GM18517 (cell line): Measurements from ENCODE around the gene NBAS.
"Not testable (repeated sequence)": the region's sequence is repeated elsewhere in the genome, so short reads cannot be mapped to it uniquely, and the experiment has no call there.

Experiments
- ATAC-seq: cut with Tn5 transposase; IDR thresholded peaks from one replicate; pipeline ENCODE4 v1.9.1; 2021; ENCODE audit warnings: mild to moderate bottlenecking, moderate library complexity; ENCODE audit not compliant: unreplicated experiment

The NBAS gene

DNA sequence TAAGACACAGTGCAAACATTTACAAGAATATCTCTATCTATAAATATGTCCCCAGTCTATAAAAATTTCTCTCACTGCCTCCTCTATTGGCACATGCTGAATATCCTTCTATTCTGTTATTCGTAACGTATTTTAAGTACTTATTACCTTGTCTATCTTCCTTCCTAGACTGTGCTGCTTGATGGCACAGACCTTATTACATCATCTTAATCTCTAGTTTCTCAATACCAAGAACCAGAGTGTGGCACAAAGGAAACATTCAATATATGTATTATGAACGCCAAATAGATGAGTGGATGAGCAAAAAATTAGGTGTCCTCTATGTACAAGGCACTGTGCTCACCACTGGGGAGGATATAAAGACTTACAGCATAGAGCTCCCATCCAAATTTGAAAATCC, 282.8 kb downstream of the NBAS start:
- ATAC-seq: no peak

DNA sequence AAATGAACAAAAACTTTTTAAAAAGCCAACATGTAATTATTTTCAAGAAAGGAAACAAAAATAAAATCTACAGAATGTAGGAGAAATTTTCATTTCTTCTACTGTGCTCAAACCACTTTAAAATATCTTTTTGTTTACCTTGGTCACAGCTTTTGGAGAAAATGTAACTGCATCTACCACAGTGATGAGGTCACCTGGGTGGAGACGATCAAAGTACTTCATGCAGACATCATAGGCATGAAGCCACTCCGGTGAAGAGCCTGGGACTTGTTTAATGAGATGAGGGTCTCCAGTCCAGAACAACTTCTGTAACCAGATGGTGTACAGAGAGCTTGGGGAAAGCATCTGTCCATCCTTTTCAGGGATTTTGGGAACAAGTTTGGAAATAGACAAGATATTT, 285.8 kb downstream of the NBAS start:
- ATAC-seq: no peak

DNA sequence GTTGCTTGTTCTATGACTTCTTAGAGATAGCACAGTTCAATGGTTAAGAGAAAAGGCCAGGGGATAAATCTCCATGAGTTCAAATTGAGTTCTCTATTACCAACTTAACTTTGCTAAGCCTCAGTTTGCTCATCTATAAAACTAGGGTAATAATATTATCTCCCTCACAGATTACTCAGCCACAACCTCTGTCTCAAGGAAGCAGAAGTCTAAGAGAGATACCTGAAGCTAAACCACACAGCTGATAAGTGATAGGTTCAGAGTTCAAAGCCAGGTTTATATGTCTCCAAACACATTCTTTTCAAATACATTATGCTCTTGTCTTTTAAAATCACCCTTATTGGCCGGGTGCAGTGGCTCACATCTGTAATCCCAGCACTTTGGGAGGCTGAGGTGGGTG, 287.7 kb downstream of the NBAS start:
- ATAC-seq: no peak

DNA sequence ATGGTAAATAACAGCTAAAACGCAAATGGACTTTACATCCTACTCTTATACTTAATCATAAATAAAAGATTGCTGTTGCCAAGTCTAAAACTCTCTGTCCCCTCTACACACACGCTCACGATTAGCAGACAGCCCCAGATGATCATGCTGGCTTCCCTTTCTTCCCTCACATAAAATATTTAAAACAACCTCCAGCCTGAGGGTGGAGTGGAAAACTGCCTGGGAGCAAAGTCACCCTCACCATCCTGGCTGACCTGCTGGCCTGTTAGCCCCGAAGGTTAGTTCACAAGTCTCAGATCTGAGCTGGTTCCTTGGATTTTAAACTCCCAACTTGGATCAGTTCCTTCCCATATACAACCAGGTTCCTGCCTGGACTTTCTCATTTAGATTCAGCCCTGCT, 288.2 kb downstream of the NBAS start:
- no peak for ATAC-seq

DNA sequence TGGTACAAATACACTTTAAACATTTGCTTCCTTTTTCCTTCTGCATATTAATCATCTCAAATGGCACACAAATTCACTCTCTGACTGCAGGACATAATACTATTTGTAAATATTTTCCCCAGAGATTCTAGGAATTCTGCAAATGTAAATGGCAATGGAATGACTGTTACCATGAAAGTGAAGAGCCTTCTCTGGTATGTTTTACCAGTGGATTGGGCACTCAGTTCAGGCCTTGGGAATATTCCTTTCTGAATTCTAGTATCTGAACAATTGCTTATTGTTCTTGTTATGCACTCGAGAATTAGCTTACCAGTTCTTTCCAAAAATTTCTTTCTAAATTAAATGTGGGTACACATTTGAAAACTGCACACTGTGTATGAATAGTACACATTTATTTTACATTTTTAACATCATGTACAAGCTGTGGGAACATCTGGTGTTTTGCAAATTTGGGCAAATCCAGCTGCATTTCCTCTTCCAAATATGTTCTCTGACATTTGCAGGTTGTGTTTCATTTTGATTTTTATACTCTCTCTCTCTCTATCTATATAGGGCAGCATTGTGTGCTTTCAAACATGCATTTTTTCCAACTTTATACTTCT, 289.1 kb downstream of the NBAS start:
- no peak for ATAC-seq

DNA sequence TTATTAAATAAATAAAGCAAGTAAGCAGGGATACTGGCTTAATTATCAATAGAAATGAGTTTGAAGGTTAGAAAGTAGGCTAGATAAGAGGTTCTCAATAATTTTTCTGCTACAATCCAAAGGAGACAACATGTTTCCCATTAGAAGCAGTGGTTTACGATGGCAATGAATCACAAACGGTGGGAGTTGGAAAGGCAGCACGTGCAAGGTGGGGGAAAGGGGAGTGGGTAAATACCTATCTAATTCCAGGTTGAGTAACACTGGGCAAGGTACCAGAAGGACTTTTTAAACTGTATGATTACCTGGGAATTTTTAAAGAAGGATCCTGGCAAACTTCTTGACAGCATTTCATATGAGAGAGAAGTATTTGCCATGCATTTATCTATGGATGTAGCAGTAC, 289.9 kb downstream of the NBAS start:
- no peak for ATAC-seq

DNA sequence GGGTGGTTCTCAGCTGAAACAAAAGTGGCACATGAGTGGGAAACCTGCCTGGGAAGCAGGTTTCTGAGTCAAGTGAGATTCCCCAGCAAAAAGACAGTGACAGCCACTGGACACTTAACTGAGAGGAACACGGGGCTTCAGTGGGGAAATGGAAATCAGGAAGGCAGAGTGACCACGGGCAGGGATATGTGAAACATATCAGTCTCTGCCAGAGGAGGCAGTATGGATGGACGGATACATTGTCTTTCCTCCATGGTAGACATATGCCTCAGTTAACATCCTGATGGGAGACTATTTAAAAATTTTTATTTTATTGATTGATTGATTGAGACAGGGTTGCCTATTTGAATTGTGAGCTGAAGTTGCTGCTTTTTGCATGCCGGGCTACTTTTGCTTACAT, 292.1 kb downstream of the NBAS start:
- ATAC-seq: no peak

DNA sequence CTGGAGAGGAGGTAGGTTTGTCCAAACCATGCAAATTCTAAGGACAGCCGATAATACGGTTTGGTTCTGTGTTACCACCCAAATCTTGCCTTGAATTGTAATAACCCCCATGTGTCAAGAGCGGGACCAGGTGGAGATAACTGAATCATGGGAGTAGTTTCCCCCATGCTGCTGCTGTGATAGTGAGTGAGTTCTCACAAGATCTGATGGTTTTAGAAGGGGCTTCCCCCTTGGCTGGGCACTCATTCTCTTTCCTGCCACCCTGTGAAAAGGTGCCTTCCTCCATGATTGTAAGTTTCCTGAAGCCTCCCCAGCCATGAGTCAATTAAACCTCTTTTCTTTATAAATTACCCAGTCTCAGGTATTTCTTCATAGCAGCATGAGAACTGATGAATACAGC, 295.2 kb downstream of the NBAS start:
- ATAC-seq: no peak

DNA sequence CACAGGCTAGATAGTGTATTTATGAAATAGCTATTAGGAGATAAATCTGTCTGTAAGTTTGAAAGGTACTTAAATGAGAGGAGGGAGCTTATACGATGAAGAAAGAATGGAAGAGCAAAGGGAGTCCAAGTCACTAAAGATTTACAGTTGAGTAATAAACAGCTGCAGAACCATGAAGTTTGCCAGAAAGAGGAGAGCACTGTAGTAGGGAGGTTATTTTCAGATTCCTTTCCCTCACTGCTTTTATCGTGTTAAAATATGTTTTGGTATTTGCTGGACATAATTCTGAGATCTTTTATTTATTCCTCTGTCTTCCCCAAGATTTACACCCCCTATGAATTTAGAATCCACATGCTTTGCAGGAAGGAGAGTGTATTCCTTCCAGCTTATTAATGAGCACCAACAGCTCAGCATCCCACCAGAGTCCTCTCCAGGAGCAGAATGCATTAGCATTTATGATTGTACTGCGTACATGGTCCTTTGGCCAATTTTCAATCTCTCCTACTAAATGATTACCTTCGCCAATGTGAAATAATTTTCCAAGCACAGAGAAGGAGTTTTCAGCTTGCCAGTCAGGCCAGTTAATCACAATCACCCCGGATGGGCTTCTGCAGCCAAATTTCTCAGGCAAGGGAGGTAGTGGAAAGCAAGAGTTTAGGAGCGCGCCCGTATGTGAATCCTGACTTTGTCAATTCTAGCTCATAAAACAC, 297.0 kb downstream of the NBAS start:
- ATAC-seq: no peak

DNA sequence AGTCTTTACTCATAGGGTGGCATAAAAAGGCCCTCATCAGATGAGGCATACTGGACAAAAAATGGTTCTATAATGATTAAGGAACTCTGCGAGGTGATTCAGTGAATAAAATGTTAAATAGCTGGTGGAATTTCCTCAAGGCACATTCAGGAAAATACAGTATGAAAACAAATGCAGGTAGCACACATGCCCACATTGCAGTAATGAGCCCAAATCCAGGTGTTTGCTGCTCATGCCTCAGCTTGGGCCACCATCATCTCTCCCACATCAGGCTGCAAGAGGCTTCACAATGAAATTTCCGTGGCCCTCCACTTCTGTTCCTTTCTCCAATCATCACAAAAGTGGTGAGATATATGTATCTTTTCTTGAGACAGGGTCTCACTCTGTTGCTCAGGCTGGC, 298.3 kb downstream of the NBAS start:
- no peak for ATAC-seq

DNA sequence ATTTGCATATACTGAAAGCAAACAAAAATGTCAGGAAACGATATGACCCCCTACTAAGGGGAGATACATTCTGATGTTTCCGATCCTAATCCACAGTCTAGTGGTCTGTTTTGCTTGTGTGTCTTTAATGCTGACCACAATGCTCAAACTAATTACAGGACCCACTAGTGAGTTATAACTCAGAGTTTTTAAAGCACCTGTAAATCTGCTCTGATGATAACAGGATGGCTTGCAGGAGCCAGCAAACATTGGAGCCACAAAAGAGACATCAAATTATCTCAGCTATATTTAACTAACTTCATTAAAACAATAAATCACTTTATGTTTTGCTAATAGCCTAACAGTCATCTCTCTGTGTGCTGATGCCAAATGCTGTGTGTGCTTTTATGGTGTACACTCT, 300.3 kb downstream of the NBAS start:
- no peak for ATAC-seq

DNA sequence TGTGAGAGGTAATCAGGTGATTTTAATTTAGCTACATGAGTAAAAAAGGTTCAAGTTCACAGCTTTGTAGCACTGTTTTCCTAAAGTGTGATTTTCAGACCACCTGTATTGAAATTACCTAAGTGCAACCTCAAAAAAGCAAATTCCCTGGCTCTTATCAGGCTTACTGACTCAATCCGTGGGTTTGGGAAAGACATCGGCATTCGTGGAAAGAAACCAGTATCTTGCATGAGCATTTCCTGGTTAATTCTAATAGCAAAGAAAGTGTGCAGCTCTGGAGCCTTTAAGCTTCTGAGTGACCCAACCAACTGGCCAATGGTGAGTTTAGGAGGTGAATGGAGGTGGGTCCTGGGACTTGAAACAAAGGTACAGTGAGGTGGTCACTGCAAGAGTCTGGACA, 300.9 kb downstream of the NBAS start:
- ATAC-seq: no peak

DNA sequence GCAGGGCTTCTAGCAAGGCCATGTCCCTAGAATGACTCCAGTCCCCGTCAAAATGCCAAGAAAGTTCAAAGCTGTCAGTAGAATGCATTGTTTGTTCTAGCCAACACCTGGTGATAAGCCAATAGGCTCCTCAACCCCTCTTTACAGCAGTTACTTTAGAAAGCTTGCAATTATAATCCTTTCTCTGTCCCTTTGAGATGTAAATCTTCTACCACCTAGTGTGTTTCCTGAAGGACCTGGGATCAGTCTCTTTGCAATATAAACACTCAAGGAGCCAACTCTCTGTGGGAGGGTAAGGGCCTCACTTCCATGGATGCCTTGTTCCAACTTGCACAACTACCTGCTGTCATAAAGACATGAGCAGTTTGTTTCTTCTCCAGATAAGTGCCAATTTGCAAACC, 301.8 kb downstream of the NBAS start:
- no peak for ATAC-seq

DNA sequence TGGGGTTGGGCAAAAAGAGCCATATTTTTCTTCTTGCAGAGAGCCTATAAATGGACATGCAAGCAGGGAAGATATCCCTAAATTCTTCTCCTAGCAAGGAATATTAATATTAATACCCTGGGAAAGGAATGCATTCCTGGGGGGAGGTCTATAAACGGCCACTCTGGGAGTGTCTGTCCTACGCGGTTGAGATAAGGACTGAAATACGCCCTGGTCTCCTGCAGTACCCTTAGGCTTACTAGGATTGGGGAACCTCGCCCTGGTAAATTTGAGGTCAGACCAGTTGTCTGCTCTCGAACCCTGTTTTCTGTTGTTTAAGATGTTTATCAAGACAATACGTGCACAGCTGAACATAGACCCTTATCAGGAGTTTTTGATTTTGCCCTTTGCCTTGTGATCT, 302.7 kb downstream of the NBAS start:
- not testable (repeated sequence) for ATAC-seq

DNA sequence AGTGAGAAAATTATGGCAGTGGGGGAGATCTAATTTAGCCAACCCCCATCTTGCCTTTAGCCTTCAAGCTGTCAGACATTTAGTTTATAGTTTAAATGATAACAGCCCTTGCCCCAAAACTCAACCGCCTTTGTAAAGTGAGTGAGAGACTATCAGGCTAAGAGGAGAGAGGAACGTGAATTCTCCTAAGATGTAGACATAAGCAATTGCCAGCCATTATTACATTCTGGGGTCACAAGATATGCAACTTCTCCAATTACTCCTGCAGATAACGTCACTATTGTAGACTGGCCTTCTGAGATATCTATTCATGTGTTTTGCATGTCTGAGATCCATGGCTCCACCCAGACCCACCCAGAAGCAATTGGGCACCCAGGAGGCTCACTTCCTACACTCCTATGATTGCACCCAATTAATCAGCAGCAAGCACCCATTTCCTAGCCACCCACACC, 307.3 kb downstream of the NBAS start:
- ATAC-seq: no peak

DNA sequence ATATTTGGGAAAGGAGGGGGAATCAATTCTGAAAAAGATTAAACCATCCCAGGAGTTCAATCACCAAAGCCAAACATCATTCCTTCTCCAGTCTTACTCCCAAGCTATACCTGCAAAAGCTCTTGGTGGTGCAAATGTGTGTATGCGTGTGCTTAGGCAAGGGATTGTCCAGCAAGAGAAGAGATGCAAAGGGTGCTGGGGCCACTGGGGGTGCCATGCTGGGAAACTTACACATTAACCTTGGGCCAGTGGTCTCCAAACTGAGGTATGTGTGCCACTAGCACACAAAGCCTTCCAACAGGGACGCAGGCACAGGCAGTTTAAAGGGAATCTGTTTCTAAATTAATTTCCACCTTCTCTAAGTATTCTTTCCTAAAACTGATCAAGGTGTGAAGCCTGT, 307.9 kb downstream of the NBAS start:
- no peak for ATAC-seq

DNA sequence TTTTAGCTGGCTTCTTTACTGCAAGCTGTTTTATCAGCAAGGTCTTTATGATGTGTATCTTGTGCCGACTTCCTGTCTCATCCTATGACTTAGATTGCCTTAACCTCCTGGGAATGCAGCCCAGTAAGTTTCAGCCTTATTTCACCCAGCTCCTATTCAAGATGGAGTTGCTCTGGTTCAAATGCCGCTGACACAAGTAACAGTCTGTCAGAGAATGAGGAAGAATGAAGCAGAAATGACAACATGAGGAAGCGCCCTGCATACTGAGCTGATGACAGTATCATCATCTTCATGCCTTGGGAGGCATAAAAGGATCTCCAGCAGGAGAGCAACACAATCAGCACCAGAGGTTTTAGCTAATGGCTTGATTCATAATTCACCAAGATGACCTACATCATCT, 309.4 kb downstream of the NBAS start:
- no peak for ATAC-seq

DNA sequence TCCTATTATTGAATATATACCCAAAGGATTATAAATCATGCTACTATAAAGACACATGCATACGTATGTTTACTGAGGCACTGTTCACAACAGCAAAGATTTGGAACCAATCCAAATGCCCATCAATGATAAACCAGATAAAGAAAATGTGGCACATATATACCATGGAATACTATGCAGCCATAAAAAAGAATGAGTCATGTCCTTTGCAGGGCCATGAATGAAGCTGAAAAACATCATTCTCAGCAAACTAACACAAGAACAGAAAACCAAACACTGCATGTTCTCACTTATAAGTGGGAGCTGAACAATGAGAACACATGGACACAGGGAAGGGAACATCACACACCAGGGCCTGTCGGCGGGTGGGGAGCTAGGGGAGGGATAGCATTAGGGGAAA, 310.2 kb downstream of the NBAS start:
- not testable (repeated sequence) for ATAC-seq

DNA sequence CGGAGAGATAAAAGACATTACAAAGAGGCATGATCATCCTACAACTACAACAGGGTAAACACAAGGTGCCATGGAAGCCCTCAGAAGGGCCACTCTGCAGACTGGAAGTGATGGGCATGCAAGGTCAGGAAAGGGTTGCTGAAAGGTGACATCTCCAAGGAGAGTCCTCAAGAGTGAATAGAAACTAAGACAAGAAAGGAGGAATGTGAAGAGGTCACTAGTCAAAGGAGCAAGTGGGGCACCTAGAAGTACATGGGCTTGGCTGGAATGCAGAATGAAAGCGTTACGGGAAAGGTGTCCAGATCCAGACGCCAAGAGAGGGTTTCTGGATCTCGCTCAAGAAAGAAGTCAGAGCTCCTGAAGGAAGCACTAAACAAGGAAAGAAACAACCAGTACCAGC, 314.3 kb downstream of the NBAS start:
- ATAC-seq: no peak

DNA sequence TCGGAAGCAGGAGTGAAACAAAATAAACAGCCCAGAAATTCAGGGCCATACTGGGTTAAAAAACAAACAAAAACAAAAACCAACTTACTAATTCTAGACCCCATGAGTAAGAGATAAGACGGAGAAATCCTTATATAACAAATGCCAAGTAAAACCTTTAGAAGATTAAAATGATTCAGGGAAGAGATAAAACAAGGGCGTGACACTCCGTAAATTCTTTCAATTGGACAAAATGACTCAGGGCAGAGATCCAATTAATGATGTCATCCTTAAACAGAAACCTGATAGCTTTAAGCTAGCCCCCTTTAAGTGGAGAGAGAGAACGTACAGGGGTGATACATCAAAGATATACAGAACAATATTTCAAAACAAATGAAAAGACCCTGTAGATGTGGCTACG, 317.4 kb downstream of the NBAS start:
- ATAC-seq: no peak

DNA sequence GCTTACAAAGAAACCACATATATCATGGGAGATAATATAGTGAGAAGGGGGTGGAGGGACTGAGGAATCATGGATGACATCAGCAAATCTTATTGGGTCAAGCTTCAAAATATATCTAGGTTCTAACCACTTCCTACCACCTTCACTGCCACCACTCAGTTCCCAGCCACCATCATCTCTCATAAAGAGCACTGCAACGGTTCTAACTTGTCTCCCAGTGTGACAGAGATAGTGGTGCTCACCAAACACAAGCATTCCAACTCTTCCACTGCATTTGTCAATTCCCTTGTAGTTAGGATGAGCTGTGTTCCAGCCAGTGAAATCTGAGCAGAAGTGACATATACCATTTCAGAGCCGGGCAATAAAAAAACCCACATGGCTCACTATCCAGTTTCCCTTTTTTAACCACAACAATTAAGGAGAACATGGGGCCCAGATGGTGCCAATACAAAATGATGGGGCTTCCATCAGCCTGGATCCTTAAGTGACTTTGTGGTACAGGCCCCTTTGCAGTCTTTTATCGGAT, 318.1 kb downstream of the NBAS start:
- no peak for ATAC-seq

DNA sequence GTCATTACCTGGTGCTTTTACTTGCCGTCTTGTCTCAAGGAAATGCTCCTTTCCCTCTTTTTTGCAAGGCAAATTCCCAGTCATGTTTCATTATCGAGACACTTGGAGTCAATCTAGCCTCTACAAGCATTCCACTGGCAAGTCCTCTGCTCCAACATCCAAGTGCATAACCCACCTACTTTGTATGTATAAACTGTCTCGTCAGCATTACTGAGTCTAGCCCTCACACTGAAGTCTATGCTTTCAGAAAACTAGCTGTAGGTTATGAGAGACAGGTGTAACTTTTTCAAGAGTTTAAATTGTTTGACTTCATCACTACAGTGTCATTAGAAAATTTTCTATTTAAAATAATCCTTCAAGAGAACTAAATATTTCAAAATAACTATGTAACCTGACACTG, 319.2 kb downstream of the NBAS start:
- ATAC-seq: no peak

DNA sequence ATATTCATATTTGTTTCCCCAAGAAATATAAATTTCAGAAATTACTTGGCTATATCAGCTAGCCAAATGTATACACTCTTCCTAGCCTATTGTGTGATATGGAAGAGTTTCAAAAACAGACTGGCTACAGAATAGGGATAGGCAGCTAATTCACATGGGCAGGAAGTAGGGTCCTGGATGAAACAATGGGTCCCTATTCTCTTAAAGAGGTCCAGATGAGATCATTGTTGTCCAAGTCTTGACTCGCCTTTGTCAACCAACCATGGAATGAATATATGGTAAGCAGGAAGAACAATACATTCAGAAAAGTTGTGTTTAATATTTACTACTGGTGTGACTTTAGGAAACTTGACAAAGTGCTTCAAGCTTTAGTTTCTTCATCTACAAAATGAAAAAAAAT, 319.9 kb downstream of the NBAS start:
- ATAC-seq: no peak
